HG03280 (cell line): ENCODE measurements around the gene AADACL3.
"Not testable (repeated sequence)": the region's sequence is repeated elsewhere in the genome, so short reads cannot be mapped to it uniquely, and the experiment has no call there.

Source experiments
- ATAC-seq: cut with Tn5 transposase; IDR thresholded peaks from one replicate; pipeline ENCODE4 v1.9.1; 2021; ENCODE audit warnings: mild to moderate bottlenecking, moderate library complexity; ENCODE audit not compliant: unreplicated experiment

AADACL3 gene, protein sequence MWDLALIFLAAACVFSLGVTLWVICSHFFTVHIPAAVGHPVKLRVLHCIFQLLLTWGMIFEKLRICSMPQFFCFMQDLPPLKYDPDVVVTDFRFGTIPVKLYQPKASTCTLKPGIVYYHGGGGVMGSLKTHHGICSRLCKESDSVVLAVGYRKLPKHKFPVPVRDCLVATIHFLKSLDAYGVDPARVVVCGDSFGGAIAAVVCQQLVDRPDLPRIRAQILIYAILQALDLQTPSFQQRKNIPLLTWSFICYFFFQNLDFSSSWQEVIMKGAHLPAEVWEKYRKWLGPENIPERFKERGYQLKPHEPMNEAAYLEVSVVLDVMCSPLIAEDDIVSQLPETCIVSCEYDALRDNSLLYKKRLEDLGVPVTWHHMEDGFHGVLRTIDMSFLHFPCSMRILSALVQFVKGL

DNA sequence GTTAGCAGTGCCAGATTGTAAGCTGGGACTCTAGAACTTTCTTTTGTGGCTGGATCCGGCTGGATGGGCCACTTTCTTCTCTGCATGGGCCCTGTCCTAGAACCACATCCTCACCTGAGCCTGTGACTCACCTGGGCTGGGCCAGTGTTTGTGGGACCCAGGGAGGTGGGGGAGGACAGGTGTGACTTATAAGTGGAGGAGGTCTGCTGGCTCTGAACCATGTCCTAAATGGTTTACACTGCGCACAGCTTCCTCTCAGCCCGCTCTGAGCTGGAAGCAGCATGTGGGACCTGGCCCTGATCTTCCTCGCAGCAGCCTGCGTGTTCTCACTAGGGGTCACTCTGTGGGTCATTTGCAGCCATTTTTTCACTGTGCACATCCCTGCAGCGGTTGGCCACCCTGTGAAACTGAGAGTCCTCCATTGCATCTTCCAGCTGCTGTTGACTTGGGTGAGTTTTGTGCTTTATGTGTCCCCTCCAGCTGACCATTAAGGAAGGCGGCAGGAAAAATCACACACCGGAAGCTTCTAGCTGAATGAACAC is at the start of gene AADACL3:
AADACL3 (plus strand) TSS at position 215 of the 542 bp plus-strand sequence; CDS start at position 282, 67 bp downstream.
- ATAC-seq = no peak

DNA sequence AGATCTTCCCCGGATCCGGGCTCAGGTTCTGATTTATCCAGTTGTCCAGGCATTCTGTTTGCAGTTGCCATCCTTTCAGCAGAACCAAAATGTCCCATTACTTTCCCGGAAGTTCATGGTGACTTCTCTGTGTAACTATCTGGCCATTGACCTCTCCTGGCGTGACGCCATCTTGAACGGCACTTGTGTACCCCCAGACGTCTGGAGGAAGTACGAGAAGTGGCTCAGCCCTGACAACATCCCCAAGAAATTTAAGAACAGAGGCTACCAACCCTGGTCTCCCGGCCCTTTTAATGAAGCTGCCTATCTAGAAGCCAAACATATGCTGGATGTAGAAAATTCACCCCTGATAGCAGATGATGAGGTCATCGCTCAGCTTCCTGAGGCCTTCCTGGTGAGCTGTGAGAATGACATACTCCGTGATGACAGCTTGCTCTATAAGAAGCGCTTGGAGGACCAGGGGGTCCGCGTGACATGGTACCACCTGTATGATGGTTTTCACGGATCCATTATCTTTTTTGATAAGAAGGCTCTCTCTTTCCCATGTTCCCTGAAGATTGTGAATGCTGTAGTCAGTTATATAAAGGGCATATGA is 49.7 kb upstream of the AADACL3 start:
- ATAC-seq = no peak

DNA sequence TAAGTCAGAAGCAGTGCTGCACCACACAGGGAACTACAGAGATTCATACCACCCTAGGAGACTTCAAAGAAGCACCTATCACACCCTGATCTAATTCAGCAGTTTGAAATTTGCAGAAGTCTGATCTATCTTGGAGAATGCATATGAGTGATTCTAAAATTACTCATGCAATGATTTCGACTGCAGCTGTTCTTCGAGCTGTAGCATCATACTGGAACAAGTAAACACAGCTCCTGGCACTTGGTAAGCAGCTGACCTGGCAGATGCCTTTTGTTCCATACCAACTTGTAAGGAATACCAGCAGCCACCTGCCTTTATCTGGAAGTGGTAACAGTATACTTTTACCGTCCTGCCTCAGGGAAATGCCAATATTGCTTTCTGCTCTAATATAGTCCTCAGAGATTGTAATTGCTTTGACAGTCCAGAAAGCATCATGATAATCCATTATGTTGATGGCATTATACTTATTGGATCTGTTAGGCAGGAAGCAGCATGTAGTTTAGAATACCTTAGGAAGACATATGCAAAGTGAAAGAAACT is 46.3 kb upstream of the AADACL3 start:
- ATAC-seq = no peak

DNA sequence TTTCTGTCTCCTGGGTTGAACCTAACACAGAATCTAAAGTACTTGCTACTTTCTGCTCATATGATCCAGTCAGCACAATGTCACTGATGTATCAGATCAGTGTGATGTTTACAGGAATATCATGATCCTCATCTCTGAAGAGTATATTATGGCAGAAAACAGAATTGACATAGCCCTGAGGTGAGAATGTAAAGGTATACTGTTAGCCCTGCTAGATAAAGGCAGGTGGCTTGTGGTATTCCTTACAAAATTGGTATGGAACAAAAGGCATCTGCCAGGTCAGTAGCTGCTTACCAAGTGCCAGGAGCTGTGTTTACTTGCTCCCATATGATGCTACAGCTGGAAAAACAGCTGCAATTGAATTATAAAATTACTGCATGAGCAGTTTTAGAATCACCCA is 41.6 kb upstream of the AADACL3 start:
- ATAC-seq = no peak

DNA sequence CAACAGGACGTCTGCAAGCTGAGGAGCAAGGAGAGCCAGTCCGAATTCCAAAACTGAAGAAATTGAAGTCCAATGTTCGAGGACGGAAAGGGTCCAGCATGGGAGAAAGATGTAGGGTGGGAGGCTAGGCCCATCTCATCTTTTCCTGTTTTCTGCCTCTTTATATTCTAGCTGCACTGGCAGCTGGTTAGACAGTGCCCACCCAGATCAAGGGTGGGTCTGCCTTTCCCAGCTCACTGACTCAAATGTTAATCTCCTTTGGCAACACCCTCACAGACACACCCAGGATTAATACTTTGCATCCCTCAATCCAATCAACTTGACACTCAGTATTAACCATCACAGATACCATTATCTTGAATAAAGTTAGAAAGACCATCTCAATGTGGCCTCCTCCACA is 39.8 kb upstream of the AADACL3 start:
- not testable (repeated sequence) for ATAC-seq

DNA sequence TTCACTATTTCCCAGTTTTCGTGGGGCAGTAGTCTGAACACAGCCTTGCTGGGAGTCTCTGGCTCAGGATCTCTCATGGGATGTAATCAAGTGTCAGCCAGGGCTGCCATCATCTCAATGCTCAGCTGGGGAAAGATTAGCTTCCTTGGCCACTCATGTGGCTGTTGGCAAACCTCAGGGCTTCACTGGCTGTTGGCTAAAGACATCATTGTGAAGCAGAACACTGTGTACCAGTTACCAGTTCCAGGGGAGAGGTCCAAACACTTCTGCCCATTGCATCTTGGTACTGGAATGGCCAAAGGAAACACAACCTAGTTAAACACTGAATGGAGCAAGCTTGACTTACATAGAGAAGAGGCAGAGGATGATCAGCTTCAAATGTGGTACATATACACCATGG is 38.3 kb upstream of the AADACL3 start:
- ATAC-seq = no peak

DNA sequence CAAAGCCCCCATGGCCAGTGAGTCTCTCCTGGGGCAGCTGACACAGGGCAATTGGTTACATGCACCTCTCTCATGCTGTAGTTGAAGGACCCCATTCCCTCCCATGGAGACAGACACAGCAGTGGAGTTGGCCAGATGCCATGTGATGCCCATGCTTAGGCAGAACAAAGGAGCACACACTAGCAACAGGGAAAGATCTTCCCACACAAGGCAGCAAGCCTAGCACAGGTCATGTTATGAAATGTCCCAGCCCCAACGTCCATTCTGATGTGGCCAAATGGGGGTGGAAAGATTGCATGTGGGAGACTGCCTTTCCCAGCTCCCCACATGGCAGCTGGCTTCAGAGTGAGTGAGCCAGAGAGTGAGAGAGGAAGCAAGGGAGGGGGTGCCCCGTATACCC is 37.6 kb upstream of the AADACL3 start:
- ATAC-seq = no peak

DNA sequence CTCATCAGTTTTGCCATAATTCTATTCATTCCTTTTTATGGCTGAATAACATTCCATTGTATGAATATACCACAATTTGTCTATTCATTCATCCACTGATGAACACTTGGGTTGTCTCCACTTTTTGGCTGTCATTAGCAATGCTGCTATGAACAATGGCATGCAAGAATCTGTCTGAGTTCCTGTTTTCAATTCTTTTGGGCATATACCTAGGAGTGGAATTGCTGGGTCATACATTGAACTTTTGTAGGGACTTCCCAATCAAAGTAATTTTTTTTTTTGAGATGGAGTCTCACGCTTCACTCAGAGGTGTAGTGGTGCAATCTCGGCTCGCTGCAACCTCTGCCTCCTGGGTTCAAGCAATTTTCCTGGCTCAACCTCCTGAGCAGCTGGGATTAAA is 37.1 kb upstream of the AADACL3 start:
- ATAC-seq = no peak

DNA sequence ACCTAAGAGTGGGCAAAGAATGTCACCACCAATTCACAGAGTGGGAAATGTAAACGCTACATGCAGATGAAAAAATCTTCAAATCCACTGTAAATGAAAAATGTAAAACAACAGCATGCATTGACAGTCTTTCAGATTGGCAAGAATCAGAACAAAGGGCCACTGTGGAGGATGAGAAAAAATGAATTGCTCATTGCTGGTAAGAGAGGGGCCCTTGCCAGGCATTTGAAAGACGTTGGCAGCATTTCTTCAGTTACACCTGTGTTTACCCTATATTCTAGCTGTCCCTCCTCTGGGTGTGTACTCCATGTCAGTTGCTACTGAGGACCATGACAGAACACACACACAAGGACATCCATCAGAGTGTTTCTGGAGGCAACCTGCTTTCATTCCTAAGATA is 25.8 kb upstream of the AADACL3 start:
- ATAC-seq = no peak

DNA sequence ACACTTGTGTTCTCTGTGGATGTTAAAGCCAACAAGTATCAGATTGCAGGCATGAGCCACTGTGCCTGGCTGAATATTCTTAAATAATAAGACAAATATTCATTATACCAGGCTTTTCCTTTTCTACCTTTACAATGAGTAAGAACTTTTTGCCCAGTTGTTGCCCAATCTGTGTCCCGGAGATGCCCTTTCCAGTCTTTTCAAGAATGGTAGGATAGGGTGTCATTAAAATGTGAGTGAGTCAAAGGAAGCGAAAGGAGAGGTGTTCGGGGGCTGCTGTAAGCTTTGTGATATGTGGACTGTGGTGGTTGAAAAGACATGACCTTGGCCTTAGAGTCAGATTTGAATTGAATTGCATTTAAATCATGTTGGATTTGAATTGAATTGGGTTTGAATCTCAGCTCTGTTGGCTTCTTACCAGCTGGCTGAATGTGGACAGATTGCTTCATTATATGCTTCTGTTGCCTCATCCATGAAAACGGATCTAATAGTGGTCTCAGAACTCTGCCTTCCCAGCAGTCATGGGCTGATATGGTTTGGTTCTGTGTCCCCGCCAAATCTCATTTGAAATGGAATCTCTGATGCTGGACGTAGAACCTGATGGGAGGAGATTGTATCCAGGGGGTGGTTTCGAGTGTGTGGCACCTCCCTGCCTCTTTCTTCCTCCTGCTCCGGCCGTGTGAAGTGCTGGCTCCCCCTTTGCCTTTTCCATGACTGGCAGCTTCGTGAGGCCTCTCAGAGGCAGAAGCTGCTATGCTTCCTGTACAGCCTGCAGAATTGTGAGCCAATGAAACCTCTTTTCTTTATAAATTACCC is 22.7 kb upstream of the AADACL3 start:
- no peak for ATAC-seq

DNA sequence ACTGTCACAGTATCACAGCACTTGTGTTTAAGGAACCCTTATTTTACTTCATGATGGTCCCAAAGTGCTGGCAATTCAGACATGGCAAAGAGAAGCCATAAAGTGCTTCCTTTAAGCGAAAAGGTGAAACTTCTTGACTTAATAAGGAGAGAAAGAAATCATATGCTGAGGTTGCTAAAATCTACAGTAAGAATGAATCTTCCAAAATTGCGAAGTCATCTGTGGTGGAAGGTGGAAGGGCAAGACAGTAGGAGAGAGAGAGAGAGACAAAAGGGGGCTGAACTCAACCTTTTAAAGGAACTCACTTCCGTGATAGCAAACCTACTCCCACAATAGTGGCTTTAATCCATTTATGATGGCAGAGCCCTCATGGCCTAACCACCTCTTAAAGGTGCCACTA is 19.3 kb upstream of the AADACL3 start:
- ATAC-seq = no peak

DNA sequence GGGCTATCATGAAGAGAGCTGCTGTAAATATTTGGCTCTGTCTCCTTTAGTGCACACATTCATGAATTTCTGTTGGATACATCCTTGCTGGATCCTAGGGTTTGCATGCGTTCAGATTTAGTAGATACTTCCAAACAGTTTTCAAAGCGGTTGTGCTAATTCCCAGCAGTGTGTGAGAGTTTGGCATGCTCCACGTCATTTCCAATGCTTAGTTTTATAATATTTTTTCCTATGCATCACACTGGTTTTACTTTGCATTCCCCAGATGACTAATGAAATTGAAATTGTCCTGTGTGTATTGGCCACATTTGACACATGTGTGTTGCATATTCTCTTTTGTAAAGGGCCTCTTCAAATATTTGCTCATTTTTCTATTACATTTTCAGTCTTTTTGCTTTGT is 18.5 kb upstream of the AADACL3 start:
- no peak for ATAC-seq

DNA sequence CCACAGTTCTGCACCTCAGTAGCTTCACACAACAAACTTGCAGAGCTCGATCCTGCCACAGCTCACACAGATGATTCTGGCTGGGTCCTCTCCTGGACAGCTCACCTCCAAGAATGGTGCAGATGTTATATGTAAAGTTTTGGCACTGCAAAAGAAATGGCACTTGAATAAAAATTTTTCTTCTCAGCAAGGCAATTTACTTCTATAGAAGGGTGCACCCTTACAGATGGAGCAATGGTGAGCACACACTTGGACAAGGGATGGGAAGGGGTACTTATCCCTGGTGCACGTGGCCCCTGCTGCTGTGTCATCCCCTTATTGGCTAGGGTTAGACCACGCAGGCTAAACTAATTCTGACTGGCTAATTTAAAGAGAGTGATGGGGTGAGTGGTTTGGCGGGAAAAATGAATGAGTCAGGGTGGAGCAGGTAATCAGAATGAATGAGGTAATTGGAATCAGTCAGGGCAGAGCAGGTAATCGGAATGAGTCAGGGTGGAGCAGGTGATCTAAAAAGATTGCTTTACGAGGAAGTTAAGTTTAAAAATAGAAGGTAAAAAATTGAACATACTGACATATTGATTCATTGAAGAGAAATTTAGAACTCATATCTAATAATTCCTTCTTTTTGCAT is 12.0 kb upstream of the AADACL3 start:
- no peak for ATAC-seq

DNA sequence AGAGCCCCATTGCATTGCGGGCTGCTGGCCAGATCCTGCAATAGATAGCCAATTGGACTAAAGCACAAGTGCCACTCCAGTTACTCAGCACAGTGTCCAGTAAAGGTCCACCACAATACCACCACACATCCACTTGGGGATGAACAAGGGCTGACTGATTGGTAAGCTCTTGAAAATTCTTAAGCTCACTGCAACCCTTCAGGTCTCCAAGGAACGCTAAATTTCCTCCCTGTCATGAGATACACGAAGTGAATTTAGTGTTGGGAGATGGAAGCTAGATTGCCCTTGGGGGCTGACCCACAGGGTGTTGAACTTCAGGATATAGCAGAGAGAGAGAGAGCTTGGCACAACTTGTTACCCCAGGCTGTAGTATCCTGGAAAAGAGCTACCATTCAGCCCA is 9.8 kb upstream of the AADACL3 start:
- ATAC-seq = no peak

DNA sequence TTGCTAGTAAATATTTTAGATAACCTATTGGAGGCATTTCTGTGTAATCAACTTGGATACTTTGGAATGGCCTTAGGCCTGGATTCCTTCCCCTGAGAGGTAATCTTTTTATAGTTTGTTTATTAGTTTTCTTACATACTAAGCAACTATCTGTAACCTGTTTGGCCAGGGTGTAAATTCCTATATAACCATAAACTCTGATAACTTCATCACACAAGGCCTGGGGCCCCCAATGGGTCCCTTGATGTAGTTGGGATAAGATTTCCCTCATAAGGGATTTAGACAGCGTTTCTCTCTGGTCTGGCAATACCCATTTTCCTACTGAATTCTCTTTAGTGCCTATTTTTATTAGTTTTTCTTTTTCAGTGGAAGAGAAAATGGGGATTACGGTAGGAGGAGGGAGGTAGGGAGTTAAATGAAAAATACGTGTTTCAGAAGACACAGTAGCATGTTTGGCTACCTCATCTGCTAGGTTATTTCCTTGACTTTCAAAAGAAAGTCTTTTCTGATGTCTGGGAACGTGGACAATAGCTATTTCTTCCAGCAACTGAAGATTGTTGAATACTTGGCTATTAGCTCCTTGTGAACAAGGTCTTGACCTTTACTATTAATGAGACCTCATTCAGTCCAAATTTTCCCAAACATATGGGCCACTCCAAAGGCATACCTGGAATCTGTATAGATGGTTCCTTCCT is 7.4 kb upstream of the AADACL3 start:
- ATAC-seq = no peak

DNA sequence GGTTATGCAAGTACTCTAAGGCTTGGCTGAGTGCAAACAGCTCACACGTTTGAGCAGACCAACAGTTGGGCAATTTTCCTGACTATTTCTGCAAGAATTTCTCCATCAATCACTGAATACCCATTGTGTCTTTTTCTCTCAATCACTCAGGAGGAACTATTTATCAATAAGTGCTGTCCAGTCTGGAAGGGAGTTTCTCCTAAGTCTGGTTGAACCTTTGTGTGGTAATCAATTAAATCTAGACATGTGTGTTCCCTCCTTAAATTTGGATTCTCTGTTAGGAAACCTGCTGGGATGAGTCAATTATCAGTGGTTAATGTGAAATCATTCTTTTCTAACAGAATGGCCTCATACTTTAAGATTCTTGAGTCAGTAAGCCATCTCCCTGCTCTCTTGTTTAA is 6.8 kb upstream of the AADACL3 start:
- no peak for ATAC-seq

DNA sequence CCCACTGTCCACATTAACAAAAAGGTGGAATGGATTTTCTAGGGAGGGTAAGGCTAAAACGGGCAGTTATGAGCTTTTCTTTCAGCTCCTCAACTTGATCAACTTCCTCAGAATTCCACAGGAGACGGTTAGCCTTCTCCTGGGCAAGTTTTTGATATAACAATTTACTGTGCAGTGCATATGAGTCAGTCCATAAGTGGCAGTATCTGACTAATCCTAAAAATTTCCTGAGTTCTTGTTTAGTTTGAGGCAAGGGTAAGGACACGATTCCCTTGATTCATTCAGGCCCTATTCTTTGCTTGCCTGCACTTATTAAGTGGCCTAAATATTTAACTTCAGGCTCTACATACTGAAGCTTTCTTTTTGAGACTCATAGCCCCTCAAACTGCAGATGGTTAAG is 6.2 kb upstream of the AADACL3 start:
- no peak for ATAC-seq

DNA sequence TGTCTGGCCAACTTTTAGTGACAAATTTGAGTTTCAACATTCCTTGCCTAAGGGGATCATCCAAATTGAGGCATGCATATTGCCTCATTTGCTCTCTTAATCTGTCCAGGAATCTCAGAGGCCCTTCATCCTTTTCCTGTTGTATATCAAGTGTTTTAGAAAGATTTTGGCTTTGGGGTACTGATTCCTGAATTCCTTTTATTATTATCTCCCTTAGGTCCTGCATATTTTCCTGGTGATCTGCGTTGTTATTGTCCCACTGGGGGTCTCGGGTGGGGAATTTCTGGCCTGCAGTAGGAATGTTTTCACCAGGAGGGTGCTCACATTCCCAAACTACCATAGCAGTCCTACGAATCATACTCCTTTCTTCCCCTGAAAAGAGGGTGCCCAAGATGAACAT is 4.4 kb upstream of the AADACL3 start:
- ATAC-seq = no peak

DNA sequence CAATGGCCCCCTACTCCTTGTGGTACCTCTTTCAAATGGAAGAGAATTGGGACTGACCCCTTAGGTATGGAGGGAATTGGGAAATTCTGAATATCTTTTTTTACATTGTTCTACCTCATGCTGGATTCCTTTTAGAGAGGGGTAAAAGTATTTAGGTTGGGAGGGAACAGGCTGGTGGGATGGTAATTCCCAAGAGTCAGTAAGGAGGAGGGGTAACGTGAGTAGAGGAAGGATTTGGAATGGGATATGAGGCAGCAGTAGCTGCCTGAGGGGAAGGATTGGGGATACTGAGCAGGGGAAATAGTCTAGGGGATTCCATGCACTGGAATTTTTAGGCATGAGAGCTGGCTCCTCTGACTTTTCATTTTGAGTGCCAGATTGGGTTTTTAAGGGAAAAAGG is 3.8 kb upstream of the AADACL3 start:
- no peak for ATAC-seq

DNA sequence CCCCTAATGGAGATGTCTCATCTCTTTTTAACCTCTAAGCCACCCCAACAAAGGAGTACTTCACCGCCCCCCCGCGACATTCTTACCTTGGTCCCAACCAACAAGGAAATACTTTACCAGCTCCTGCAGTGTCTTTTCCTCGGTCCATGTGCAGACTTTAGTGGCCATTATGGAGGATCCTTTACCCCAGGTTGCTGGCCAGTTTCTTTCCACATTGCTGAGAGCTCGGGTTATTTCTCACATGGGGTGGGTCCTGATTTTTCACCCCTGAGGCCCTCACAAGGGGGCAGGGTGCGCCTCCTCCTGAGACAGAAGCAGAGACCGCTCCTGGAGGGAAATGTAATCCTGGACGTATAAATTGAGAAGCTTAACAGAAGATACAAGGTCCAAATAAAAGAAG is 3.0 kb upstream of the AADACL3 start:
- no peak for ATAC-seq
